CD4-positive, alpha-beta T cell treated with Interleukin-15 for 1 hour (primary cell): ENCODE data around the gene COL21A1.
"Not testable (repeated sequence)": the region's sequence is repeated elsewhere in the genome, so short reads cannot be mapped to it uniquely, and the experiment has no call there.

ENCODE experiments used
- DNase-seq: peaks from one replicate; pipeline ENCODE4 v3.0.0-alpha.2; 2020

Gene COL21A1

DNA sequence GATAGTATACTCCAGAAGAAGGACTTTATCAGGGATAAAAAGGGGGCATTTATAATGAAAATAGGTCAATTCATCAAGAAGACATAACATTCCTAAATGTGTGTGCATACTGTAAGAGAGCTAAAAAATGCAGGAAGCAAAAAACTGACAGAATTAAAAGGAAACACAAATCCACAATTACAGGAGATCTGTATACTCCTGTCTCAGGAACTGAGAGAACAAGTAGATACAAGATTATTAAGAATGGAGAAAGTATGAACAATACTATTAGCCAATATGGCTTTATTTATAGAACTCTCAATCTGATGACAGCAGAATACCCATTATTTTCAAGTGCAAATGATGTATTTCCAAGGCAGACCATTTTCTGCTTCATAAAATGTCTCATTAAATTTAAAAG, 204.3 kb downstream of the COL21A1 start:
- DNase-seq: no peak

DNA sequence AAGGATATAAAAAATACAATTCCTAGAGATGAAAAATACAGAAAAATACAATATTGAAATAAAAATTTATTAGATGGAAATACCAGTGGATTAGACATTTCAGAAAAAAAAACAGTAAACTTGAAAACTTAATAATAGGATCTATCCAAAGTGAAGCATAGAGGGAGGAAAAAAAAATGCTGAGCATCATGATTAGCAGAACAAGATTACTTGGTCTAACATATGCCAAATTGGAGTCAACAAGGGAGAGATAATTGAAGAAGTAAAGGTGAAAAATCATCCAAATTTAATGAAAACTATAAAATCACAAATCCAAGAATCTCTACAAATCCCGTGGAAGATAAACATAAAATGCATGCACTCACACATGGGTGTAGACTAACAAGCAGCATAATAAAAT, 205.8 kb downstream of the COL21A1 start:
- no peak for DNase-seq

DNA sequence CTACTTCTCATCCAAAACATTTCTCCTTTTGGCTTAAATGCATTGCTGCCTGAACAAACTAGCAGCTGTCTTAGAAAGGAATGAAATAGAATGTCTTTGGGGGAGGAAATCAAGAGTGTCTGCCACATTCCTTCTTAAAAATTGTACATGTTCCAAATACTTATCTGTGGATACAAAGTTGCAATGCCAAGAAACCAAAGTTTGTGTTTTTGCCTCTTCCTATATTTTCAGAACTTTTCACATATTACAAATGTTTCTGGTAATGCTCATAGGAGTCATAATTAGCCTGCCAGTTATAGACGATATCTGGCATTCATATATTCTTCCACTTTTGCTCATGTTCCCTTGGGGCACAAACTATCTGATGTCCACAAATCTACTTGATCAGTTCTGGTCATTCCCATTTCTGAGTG, 206.5 kb downstream of the COL21A1 start:
- DNase-seq: no peak

DNA sequence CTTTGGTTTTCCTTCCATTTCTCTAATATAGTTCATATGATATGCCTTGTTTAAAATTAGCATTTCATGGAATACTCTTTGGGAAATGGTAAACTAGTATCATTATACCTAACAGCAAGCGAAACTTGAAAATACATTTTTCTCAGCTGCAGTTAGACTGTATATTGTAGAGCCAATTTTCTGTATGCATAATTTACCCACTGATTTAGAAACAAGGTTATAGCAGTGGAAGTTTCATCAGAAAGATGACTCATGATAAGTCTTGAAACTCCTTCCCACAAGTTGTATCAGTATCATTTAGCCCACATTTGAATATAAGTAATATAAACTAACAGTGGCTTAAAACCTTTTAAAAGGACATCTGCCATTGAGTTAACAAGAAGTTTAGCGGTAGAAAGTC, 207.2 kb downstream of the COL21A1 start:
- DNase-seq: no peak

DNA sequence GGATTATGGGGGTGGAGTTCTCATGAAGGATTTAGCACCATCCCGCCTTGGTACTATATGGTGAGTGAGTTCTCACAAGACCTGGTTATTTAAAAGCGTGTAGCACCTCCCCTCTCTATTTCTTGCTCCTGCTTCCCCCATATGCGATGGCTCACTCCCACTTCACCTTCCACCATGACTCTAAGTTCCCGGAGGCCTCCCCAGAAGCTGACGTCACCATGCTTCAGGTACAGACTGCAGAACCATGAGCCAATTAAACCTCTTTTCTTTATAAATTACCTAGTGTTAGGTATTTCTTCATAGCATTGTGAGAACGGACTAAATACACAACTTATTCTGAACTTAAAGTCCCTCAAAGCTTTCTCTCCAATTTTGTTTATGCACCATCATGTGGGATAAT, 208.6 kb downstream of the COL21A1 start:
- DNase-seq: no peak

DNA sequence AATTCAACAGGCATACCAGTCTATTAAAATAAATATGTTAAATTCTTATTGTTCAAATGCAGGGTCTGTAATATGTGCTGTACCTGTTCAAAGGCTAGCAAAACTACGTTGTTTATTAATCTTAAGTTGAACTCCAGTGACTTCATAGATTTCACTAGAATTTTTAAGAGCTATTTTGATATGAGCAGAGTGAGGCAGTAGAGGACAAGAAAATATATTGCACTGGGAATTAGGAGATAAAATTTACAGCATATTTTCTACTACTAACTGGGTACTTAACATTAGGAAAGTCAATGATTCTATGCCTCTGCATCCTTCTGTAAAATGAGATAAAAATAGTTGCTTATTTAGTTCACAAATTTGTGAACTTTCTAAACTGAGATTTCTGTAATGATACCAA, 209.8 kb downstream of the COL21A1 start:
- DNase-seq: no peak

DNA sequence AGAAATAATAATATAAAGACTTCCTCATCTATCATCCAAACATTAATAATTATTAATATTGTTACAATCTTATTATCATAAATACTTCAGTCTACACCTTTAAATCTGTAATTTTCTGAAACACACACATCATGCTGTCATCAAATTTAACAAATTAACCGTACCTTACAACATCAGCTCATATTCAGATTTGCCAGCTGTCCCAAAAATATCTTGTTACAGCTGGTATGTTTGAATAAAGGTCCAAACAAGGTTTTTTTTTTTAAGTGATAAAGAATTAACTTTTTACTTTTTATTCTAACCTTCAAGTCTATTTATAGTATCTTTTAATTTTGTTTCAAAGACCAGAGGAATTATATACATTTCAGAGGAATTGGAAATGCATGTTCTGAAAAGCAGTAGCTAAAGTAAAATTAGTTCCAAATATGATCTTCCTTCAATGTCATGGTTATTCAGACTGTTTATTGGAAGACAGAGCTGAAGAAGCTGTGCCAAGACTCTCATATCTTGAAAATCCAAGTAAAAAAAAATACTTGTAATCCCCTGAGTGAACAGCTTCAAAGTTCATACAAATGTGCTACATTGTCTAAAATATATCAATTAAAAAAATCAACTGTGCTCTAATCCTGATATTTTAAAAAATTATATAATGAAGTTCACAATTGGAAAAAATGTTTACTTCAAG, 210.3 kb downstream of the COL21A1 start:
- DNase-seq: no peak

DNA sequence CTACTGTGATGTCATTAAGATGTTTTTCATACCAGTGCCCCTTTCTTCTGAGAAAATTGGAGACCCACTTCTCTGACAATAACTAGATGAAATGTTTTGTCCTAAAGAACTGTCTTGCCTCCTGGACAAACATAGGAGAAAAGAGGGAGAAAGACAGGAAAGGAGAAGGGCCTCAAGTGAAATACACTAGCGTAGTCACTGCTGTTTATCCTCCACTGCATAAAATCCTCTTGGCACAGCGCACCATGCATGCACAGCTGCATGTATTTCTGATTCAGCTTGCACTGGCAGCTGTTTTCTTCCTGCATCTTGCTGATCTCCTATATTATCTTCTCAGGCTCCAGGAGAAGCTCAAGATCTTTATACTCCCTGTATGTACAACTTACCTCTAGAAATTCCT, 214.0 kb downstream of the COL21A1 start:
- no peak for DNase-seq

DNA sequence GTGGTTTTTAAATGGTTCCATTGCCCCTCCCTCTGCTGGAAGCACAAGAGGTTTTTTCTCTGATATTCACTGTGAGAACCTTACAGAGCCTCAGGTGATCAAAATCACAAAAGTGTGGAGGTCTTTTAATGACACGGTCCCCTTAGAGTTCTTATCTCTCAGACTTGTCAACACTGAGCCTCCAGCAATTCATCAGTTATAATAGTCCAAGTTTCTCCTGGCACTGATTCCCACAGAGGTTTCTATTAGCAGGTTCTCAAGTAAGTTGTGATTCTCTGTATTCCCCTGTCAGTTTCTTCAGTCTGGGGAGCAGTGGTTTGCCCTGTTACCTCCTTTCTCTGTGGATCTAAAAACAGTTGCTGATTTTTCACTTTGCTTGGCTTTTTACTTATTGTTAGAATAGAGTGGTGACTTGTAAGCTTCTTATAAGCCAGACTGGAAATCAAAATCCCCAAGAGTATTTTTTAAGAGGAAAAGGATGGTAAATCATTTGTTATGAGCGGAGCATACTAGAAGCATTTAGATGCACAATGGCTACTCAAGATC, 214.6 kb downstream of the COL21A1 start:
- DNase-seq: no peak

DNA sequence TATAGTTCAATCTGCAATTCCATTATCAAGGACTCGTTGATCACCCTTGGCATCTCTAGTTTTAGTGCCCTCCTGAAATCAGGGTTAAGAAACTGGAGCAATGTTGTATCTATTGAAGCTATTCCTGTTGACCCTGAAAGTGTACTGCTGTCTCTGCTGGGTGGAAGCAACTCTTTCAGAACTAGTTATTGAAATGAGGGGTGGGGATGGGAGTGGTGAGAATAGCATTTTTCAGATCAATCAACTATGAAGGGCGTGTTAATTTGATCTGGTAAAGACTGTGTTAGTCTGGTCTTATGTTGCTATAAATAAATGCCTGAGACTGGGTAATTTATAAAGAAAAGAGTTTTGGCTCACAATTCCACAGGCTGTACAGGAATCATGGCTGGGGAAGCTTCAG, 219.5 kb downstream of the COL21A1 start:
- no peak for DNase-seq

DNA sequence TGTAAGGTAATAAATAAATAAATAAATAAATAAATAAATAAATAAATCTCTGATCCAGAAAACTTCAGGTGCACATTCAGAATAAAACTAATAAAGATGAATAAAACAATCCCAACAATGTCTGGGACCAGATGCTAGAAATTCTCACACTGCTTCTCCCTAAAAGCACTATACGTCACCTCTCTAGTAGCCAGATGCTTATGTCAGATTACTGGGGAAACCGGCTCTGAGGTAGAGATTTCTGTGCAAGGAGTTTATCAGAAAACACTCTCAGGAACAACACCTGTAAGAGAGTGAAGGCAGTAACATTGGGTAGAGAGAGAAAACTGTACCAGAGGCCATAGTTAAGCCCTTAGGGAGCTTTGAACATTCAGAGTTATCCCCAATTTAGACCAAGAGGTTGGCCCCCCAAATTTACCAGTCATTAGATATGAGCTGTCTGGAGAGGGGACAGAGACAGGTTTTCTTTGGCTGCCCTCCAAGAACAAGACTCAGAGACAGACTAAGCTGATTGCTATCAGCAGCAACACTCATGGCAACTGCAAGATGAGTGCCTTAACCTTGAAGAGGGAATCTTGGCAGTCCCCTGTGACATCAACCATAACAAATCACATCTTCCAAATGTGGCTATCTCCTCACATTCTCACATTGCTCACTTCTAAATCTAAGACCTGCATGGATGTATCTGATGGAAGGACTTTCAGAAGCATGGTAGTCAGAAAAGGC, 220.8 kb downstream of the COL21A1 start:
- no peak for DNase-seq

DNA sequence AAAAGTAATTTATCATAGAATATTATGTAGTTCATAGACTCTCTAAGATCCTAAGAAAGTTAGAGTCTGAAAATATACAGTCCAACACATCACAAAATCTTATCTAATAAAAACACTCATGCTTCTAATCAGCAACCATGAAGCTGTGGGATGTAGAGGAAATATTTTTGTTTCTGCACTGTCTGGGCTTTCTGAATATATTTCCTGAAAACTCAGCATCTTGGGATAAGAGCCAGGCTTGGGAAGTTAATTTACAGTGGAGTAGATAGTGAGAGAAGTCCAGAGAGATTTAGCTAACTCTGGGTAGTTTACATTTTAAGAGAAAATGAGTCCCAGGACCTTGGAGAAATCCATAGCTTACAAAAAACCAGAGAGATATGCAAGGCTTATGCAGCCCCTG, 221.6 kb downstream of the COL21A1 start:
- DNase-seq: no peak

DNA sequence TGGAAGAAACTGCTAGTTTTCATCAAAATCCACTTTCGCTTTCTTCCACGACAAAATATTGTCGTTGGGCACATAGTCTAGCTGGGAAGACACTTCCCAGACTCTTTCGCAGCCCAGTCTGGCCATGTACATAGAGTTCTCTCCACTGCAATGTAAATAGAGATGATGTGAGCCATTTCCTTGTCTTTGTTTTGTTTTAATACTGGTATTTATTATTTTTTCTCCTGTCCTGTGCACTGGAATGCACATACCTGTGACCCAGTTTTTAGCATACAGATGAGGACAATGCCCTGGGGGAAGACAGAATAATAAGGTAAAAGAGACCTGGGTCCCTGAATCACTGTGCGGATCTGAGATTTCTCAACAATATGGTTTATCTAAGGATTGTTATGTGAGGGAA, 222.4 kb downstream of the COL21A1 start:
- no peak for DNase-seq

DNA sequence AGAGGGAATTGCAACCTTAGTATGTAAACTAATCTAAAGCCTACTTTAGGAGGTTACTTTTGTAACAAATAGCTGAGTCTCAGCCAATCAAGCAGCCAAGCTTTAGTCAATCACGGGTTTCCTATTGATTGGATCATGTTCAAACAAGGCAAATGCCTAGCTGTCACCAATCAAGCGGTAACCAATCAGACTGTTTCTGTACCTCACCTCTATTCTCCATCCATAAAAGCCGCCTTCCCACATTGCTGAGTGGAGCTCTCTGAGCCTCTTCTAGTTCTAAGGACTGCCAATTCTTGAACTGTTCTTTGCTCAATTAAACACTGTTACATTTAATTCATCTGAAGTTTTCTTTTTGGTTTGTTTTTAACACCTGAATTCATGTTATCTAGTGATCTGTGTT, 223.6 kb downstream of the COL21A1 start:
- no peak for DNase-seq

DNA sequence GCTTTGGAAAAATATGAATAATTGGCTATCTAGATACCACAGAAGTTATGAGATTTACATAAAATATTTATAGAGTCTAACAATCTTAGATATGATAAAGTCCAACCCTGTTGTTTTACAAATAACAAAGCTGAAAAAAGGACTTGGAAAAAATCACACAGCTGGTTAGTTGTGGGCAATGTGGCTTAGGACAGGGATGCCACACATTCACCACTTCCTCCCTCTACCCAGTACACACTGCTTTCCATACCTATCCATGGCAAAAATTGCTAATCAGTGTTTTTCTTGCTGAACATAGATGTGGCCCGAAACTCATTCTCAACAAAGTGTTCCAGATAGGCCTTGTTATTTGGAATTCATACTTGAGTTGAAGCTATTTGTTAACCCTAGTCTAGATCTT, 224.7 kb downstream of the COL21A1 start:
- DNase-seq: no peak

DNA sequence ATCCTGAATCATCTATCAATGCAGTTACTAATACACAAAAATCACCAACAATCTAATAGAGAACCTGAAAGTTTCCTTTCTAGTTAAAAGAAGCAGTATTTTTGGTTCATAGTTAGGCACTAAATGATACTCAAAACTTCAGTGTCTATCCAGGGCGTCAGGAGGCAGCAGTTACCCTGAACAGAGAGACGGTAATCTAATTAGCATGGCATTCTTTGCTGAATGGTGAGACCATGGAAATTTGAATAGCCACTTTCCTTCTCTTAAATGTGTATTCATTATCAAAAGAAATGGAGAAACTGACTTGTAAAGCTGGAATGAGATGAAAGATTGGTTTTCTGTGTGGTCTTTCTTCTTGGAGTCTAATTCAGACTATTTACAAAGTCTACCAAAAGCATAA, 225.4 kb downstream of the COL21A1 start:
- DNase-seq: no peak

DNA sequence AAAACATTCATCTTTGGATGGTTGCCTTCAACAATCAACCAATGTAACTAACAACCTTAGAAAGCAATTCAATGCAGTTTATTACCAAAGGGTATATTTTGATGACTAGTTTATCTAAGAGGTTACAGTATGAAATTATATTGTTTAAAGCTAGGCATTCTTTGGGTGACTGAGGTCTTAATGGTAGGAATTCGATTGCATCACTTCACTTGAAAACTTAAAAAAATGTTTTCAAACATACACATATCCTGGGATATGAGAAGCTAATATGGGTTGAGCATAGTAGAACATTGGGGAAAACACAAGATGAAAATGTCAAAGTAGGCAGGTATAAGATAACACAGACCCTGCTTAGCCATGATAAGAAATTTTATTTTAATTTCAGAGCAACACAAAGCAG, 227.4 kb downstream of the COL21A1 start:
- no peak for DNase-seq

DNA sequence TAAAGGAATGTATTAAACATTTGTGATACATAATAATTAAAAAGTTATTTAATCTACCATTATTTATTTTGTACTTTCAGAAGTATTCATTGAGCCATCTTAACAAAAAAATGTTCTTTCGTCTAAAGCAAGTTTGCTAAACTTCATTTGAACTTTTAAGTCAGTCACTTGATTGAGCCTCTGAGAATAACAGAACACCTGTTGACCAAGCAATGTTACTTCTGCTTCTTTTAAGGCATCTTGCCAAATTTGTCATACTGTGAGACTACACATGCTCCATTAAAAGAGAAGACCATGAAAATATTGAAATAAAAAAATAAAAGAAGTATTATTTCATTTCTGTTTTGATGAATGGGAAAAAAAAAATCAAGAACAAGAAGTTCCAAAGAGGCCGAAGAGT, 230.2 kb downstream of the COL21A1 start:
- no peak for DNase-seq

DNA sequence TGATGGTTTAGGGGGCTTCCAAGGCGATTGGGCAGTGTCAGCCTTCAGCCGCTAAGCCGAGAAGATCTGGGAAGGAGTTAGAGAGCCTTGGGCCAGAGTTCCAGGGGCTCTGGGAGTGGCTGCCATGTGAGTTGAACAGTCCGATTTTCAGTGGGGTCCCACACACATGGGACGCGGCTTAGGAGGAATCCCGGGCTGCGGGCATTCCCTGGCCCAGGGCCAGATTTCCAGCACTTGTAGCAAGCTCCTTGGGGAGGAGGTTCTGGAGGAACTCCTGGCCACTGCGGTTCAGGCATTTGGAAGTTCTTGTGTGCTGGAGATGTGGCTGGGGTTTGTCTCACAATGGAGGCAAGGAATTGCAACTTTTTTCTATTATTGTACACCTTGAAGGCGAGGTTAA, 233.3 kb downstream of the COL21A1 start:
- DNase-seq: not testable (repeated sequence)

DNA sequence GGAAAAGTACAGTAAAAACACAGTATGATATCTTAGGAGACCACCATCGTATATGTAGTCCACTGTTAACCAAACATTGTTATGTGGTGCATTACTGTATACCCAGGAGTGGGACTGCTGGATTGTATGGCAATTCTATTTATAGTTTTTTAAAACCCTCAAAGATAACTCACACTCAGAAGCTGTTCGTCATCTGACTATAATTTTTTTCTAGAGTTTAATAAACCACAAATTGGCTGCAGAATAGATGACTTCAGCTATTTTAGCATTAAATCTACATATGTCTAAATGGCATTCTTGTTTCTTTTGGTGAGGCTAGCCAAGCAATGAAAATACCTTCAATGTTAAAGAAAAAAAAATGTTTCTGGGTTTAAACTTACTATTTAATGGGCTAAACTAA, 237.7 kb downstream of the COL21A1 start:
- DNase-seq: no peak
